Skeletal muscle tissue (tissue), 4 donors: Measurements from ENCODE around the gene UBXN7. TPM values are rescaled to one million over a fixed set of nuclear protein-coding genes. Genes with fewer than 3 reads are reported as not detected.
"Not testable (repeated sequence)": the region's sequence is repeated elsewhere in the genome, so short reads cannot be mapped to it uniquely, and the experiment has no call there.

Experiments used
- H3K27ac ChIP-seq: one replicate; pipeline ENCODE4 v1.7.0; 2013; ENCODE audit warnings: mild to moderate bottlenecking, low read depth, low read length, inconsistent platforms
- H3K27me3 ChIP-seq, 3 donors: one replicate each; pipeline ENCODE4 v1.7.0; 2013; ENCODE audit warnings: low read length in 3 of 3; ENCODE audit not compliant: control insufficient read depth in 3 of 3, insufficient read depth in 3 of 3
- H3K36me3 ChIP-seq, 3 donors: one replicate each; pipeline ENCODE4 v1.7.0; 2013; ENCODE audit warnings: low read length in 3 of 3; ENCODE audit not compliant: control insufficient read depth in 3 of 3, insufficient read depth in 3 of 3
- H3K4me1 ChIP-seq, 3 donors: one replicate each; pipeline ENCODE4 v1.7.0; 2013; ENCODE audit warnings: low read length in 3 of 3, mild to moderate bottlenecking in 3 of 3; ENCODE audit not compliant: control insufficient read depth in 3 of 3, insufficient read depth in 3 of 3
- H3K4me3 ChIP-seq, 3 donors: one replicate each; pipeline ENCODE4 v1.7.0; 2013; ENCODE audit warnings: low read length in 3 of 3
- H3K9ac ChIP-seq, 3 donors: one replicate each; pipeline ENCODE4 v1.7.0; 2013; ENCODE audit warnings: low read length in 3 of 3, mild to moderate bottlenecking in 3 of 3, moderate library complexity in 2 of 3, low read depth in 1 of 3
- H3K9me3 ChIP-seq, 3 donors: one replicate each; pipeline ENCODE4 v1.7.0; 2013; ENCODE audit warnings: low read length in 3 of 3; ENCODE audit not compliant: control insufficient read depth in 3 of 3
- total RNA-seq: library from RNA; depleted of rRNA; stranded (reverse); fragments of >200 nt; gene quantifications from one replicate; pipeline ENCODE4 v1.2.3, GENCODE V29; 2014
- donor health status: Osteomylitis.

UBXN7 gene
- total RNA-seq, 1 donor from 2014 or later = 26.1 TPM

- Histone ChIP-seq H3K36me3 (peaks cover 0 to 3% (median 0%) of the 10 kb centered on the region in 3 donors), H3K4me1 (peaks cover 0 to 7% (median 3%) of the 10 kb centered on the region in 3 donors), H3K9me3 (no peaks in the 10 kb centered on the region), H3K4me3 (no peak overlapping the region), H3K9ac (no peak overlapping the region), H3K27ac (no peak overlapping the region), H3K27me3 (peaks cover 0 to 4% (median 0%) of the 10 kb centered on the region in 3 donors)
Measured at GRCh38 chr3:196326936-196327335, 105.3 kb downstream of the UBXN7 start.

- Histone ChIP-seq H3K9ac (no peak overlapping the region), H3K36me3 (peaks cover 0 to 3% (median 0%) of the 10 kb centered on the region in 3 donors)
Measured at GRCh38 chr3:196323691-196324090, 108.5 kb downstream of the UBXN7 start.

GRCh38 chr3:196323016-196323415 is 109.2 kb downstream of the UBXN7 start:
- H3K27me3 ChIP-seq = peaks cover 0 to 4% (median 0%) of the 10 kb centered on the region in 3 donors
- H3K4me3 ChIP-seq = no peak overlapping the region
- H3K9me3 ChIP-seq = no peaks in the 10 kb centered on the region
- H3K9ac ChIP-seq = no peak overlapping the region
- peaks cover 0 to 7% (median 6%) of the 10 kb centered on the region in 3 donors for H3K4me1 ChIP-seq
- peaks cover 0 to 3% (median 0%) of the 10 kb centered on the region in 3 donors for H3K36me3 ChIP-seq
- no peak overlapping the region for H3K27ac ChIP-seq

More at GRCh38 chr3:196323691-196324090, 108.5 kb downstream of the UBXN7 start:
- Histone ChIP-seq H3K4me3 (no peak overlapping the region), H3K4me1 (peaks cover 0 to 7% (median 6%) of the 10 kb centered on the region in 3 donors), H3K27ac (no peak overlapping the region), H3K9me3 (no peaks in the 10 kb centered on the region), H3K27me3 (peaks cover 0 to 4% (median 0%) of the 10 kb centered on the region in 3 donors)

- peaks cover 0 to 3% (median 0%) of the 10 kb centered on the region in 3 donors for H3K36me3 ChIP-seq
- no peak overlapping the region for H3K9ac ChIP-seq
- H3K4me1 ChIP-seq = peaks cover 0 to 7% (median 6%) of the 10 kb centered on the region in 3 donors
- H3K4me3 ChIP-seq = no peak overlapping the region
- H3K9me3 ChIP-seq = no peaks in the 10 kb centered on the region
- no peaks in the 10 kb centered on the region for H3K27me3 ChIP-seq
- no peak overlapping the region for H3K27ac ChIP-seq
Measured at GRCh38 chr3:196321162-196321561, 111.1 kb downstream of the UBXN7 start.

DNA sequence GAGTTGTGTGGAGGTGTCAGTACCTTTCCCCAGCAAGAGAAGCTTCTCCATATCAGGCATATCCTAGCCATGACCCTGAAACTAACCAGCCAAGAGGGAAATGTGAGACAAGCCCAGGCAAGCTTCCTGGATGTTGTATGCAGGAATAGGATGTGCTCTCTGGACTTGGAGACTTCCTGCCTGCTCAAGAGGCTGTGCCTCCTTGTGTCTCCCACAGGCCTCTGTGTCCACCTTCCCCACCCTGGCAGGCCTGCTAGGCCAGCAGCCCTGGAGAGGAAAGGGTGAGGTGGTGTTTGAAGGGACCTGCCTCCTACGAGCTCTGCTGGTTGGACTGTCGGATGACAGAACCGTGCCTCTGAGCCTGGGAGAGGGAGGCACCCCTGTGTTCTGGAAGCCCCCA is 112.1 kb downstream of the UBXN7 start:
- Histone ChIP-seq H3K9ac (no peak overlapping the region), H3K9me3 (no peaks in the 10 kb centered on the region), H3K27ac (no peak overlapping the region), H3K4me1 (peaks cover 0 to 7% (median 6%) of the 10 kb centered on the region in 3 donors), H3K36me3 (peaks cover 0 to 3% (median 0%) of the 10 kb centered on the region in 3 donors), H3K27me3 (no peaks in the 10 kb centered on the region), H3K4me3 (no peak overlapping the region)

DNA sequence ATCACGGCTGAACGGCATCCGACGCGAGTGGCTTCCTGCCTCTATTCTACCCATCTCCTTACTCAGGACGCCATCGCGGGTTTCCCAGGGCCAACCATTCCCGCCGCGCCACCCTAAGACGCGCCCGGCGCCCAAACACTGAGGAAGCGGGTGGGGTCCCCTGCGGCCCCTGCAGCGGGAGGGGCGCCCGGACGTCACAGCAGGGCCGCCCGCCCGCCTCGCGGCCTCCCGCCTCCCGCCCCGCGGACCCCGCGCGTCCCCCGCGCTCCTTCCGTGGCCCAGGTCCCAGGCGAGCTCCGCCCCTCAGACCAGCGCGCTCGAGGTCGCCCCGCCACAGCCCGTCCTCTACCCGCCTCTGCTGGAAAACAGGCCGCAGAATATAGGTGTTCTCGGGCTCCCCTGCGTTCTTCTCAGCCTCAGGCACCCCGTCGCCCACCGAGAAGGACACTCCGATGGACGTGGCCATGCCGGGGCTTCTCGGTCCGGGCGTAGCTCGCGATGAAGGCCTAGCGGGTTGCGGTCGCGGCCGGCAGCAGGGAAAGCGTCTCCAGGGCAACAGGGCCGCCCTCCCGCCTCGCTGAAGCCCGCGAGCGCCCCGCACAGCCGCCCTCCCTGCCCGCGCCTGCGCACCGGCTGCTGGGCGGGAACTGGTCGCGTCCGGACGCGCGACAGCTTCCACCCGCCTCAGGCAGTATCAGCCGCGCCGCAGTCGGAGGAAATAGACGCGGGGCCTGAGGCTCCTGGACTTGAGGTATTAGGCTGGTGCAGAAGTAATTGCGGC is 114.3 kb downstream of the UBXN7 start, which contains the start of gene DYNLT2B:
Gene DYNLT2B (minus strand): TSS at position 554 of the 781 bp plus-strand sequence. CDS start 88 bp downstream, at position 466.
- H3K27ac ChIP-seq = peak within 1 kb of the TSS; percentile 81
- no peaks in the 10 kb centered on the region for H3K36me3 ChIP-seq
- H3K27me3 ChIP-seq = no peaks in the 10 kb centered on the region
- peak within 1 kb of the TSS; percentile 76 to 96 (median 89) for H3K4me3 ChIP-seq
- no peaks in the 10 kb centered on the region for H3K9me3 ChIP-seq
- H3K9ac ChIP-seq = peak within 1 kb of the TSS; percentile 82 to 87 (median 86)
- peaks cover 0 to 2% (median 0%) of the 10 kb centered on the region in 3 donors for H3K4me1 ChIP-seq

DNA sequence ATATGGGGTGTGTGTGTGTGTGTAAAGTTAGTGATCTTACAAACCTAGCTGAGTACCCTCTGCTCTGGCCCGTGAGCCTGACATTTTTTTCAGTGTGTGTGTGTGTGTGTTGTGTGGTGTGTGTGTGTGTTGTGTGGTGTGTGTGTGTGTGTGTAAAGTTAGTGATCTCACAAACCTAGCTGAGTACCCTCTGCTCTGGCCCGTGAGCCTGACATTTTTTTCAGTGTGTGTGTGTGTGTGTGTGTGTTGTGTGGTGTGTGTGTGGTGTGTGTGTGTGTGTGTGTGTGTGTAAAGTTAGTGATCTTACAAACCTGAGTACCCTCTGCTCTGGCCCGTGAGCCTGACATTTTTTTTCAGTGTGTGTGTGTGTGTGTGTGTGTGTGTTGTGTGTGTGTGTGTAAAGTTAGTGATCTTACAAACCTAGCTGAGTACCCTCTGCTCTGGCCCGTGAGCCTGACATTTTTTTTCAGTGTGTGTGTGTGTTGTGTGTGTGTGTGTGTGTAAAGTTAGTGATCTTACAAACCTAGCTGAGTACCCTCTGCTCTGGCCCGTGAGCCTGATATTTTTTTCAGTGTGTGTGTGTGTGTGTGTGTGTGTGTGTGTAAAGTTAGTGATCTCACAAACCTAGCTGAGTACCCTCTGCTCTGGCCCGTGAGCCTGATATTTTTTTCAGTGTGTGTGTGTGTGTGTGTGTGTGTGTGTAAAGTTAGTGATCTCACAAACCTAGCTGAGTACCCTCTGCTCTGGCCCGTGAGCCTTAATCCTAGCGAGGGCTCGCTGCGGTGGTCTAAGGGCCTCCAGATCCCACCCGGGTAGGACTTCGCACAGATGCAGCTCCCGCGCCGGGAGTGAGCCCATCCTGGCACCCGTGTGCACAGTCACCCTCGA is 115.2 kb downstream of the UBXN7 start:
- Histone ChIP-seq H3K27ac (peak overlapping the region; percentile 81), H3K4me3 (peak overlapping the region; percentile 76 to 96 (median 89)), H3K9ac (peak overlapping the region; percentile 82 to 87 (median 86))
- not testable (repeated sequence) for H3K4me1 ChIP-seq, H3K27me3 ChIP-seq, H3K36me3 ChIP-seq, H3K9me3 ChIP-seq

DNA sequence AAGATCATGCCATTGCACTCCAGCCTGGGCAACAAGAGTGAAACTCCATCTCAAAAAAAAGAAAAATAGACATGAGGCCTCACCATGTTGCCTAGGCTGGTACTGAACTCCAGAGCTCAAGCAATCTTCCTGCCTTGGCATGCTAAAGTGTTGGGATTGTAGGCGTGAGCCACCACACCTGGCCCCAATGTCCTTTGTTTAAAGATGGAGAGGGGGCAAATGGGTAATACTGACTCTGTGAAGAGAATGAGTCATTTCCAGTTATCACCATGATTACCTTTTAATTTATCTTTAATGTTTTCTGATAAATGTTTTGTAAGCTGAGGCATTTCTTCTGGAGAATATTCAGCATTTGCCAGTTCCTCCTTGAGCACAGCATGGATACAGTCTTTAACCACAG is 116.4 kb downstream of the UBXN7 start:
- Histone ChIP-seq H3K4me1 (peaks cover 0 to 2% (median 0%) of the 10 kb centered on the region in 3 donors), H3K27me3 (no peaks in the 10 kb centered on the region), H3K36me3 (no peaks in the 10 kb centered on the region), H3K27ac (no peak overlapping the region), H3K9me3 (no peaks in the 10 kb centered on the region), H3K4me3 (no peak overlapping the region), H3K9ac (no peak overlapping the region)

DNA sequence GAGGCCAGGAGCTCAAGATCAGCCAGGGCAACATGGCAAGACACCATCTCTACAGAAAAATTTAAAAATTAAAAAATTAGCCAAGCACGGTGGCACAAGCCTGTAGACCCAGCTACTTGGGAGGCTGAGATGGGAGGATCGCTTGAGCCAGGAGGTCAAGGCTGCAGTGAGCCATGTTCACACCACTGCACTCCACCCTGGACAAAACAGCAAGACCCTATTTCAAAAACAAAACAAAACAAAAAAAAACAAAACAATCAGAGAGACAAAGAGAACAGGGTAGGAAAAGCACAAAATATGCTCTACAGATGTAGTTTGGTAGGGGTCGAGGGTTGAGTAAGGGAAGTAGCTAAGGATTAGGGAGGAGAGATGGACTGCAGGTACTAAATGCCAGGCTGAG is 117.6 kb downstream of the UBXN7 start:
- H3K4me3 ChIP-seq = no peak overlapping the region
- H3K36me3 ChIP-seq = no peaks in the 10 kb centered on the region
- no peak overlapping the region for H3K9ac ChIP-seq
- no peak overlapping the region for H3K27ac ChIP-seq
- H3K27me3 ChIP-seq = no peaks in the 10 kb centered on the region
- H3K4me1 ChIP-seq = no peaks in the 10 kb centered on the region
- no peaks in the 10 kb centered on the region for H3K9me3 ChIP-seq
